Measurements from ENCODE around the gene ADD3. TPM values are rescaled to one million over a fixed set of nuclear protein-coding genes. Genes with fewer than 3 reads are reported as not detected.

Gene ADD3
- total RNA-seq, 1 experiment from 2014 or later = 32.4 TPM

- in situ Hi-C loops (cut with HindIII; ENCODE audit: low pct_unique_long_range_greater_than_20kb, low sequenced_read_pairs) = no loop called here
- H3K27ac ChIP-seq (ENCODE audit: low read length) = no peak overlapping the region
- DNase-seq (ENCODE audit: low read depth, low spot score) (no peak), ATAC-seq (no peak)
- H3K27me3 ChIP-seq (ENCODE audit: control insufficient read depth, insufficient read depth, low read length) = peaks cover 22% of the 10 kb centered on the region
- no peak for TF ChIP-seq TCF7L2 (IDR thresholded peaks at IDR 0.05; ENCODE audit: low read depth, low read length)
- TF ChIP-seq POLR2AphosphoS5 (IDR thresholded peaks at IDR 0.05; ENCODE audit: low read depth, low read length) = no peak
- no peak for TF ChIP-seq SIN3A (IDR thresholded peaks at IDR 0.05; ENCODE audit: borderline replicate concordance, insufficient read depth, low read depth, low read length)
- TF ChIP-seq CTCF (IDR thresholded peaks at IDR 0.05) = no peak
- TF ChIP-seq, protein P1, sequence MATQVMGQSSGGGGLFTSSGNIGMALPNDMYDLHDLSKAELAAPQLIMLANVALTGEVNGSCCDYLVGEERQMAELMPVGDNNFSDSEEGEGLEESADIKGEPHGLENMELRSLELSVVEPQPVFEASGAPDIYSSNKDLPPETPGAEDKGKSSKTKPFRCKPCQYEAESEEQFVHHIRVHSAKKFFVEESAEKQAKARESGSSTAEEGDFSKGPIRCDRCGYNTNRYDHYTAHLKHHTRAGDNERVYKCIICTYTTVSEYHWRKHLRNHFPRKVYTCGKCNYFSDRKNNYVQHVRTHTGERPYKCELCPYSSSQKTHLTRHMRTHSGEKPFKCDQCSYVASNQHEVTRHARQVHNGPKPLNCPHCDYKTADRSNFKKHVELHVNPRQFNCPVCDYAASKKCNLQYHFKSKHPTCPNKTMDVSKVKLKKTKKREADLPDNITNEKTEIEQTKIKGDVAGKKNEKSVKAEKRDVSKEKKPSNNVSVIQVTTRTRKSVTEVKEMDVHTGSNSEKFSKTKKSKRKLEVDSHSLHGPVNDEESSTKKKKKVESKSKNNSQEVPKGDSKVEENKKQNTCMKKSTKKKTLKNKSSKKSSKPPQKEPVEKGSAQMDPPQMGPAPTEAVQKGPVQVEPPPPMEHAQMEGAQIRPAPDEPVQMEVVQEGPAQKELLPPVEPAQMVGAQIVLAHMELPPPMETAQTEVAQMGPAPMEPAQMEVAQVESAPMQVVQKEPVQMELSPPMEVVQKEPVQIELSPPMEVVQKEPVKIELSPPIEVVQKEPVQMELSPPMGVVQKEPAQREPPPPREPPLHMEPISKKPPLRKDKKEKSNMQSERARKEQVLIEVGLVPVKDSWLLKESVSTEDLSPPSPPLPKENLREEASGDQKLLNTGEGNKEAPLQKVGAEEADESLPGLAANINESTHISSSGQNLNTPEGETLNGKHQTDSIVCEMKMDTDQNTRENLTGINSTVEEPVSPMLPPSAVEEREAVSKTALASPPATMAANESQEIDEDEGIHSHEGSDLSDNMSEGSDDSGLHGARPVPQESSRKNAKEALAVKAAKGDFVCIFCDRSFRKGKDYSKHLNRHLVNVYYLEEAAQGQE (IDR thresholded peaks at IDR 0.05; ENCODE audit: insufficient read depth in 1 of 2, low read depth in 2 of 2, low read length in 1 of 2) = no peak
- H3K36me3 ChIP-seq (ENCODE audit: control insufficient read depth, insufficient read depth, low read length) = no peaks in the 10 kb centered on the region
- POLR2A ChIA-PET = no interaction called here
- intact Hi-C loops (cut with micrococcal nuclease; ENCODE audit: unreplicated experiment) = no loop called here
- CTCF ChIA-PET = no interaction called here
- H3K4me1 ChIP-seq (ENCODE audit: control insufficient read depth, insufficient read depth, low read length) = no peaks in the 10 kb centered on the region
- no peak overlapping the region for H3K4me3 ChIP-seq (ENCODE audit: low read depth in 2 of 2, low read length in 2 of 2)
- no TSS peak for BruUV-seq (replicated peaks)
- H3K9me3 ChIP-seq (ENCODE audit: control insufficient read depth, insufficient read depth, low read depth, low read length) = no peaks in the 10 kb centered on the region
Measured at GRCh38 chr10:110165239-110165638, 157.5 kb downstream of the ADD3 start.

DNA sequence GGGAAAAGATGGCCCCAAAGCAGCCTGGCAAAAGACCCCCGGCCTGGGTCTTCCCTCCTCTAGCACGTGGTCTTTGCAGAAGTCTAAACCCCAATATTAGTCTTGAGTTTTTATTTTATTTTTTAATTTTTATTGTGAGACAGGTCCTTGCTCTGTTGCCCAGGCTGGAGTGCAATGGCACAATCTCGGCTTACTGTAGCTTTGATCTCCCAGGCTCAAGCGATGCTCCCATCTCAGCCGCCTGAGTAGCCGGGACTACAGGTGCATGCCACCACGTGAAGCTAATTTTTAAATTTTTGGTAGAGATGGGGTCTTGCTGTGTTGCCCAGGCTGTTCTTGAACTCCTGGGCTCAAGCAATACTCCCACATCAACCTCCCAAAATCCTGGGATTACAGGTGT lies 159.4 kb downstream of the ADD3 start:
- no peak for DNase-seq (ENCODE audit: low read depth, low spot score)
- H3K27ac ChIP-seq (ENCODE audit: low read length) = no peak overlapping the region
- no TSS peak for BruUV-seq (replicated peaks)
- peaks cover 21% of the 10 kb centered on the region for H3K27me3 ChIP-seq (ENCODE audit: control insufficient read depth, insufficient read depth, low read length)
- CTCF ChIA-PET = no interaction called here
- no peak for ATAC-seq
- H3K36me3 ChIP-seq (ENCODE audit: control insufficient read depth, insufficient read depth, low read length) = no peaks in the 10 kb centered on the region
- no peak overlapping the region for H3K4me3 ChIP-seq (ENCODE audit: low read depth in 2 of 2, low read length in 2 of 2)
- POLR2A ChIA-PET = interaction anchor here (0.7 kb wide), 1 partner anchor 41 kb away, joined by 12 read pairs; no protein-coding TSS in a partner anchor
- H3K9me3 ChIP-seq (ENCODE audit: control insufficient read depth, insufficient read depth, low read depth, low read length) = no peaks in the 10 kb centered on the region
- in situ Hi-C loops (cut with HindIII; ENCODE audit: low pct_unique_long_range_greater_than_20kb, low sequenced_read_pairs) = no loop called here
- intact Hi-C loops (cut with micrococcal nuclease; ENCODE audit: unreplicated experiment) = no loop called here
- TF ChIP-seq SIN3A (IDR thresholded peaks at IDR 0.05; ENCODE audit: borderline replicate concordance, insufficient read depth, low read depth, low read length) (no peak), CTCF (IDR thresholded peaks at IDR 0.05) (no peak), TCF7L2 (IDR thresholded peaks at IDR 0.05; ENCODE audit: low read depth, low read length) (no peak), POLR2AphosphoS5 (IDR thresholded peaks at IDR 0.05; ENCODE audit: low read depth, low read length) (no peak)
- TF ChIP-seq, protein P1 (IDR thresholded peaks at IDR 0.05; ENCODE audit: insufficient read depth in 1 of 2, low read depth in 2 of 2, low read length in 1 of 2) = no peak
- H3K4me1 ChIP-seq (ENCODE audit: control insufficient read depth, insufficient read depth, low read length) = no peaks in the 10 kb centered on the region

All from Panc1 (cell line).